SK-N-SH (cell line): ENCODE results near the gene AJM1. TPM values are rescaled to one million over a fixed set of nuclear protein-coding genes. Genes with fewer than 3 reads are reported as not detected.

Experiments
- CTCF ChIA-PET: fragments of 300-600, 350-600 bp; formaldehyde crosslinking; extraction: SDS; loops from one replicate; lab custom pipeline; 2021; lab: Yijun Ruan, JAX
- POLR2A ChIA-PET: fragments of 350-600 bp; sonication (Branson Sonifier 250); formaldehyde crosslinking; extraction: SDS; loops from one replicate; lab custom pipeline; 2020; ENCODE audit warnings: antibody characterized with exemption, inconsistent platforms; lab: Yijun Ruan, JAX
- DNase-seq: peaks from one replicate; pipeline ENCODE4 v3.0.0; 2012
- H2AFZ ChIP-seq: fragments of 200-600 bp; sonication (generic); 2 replicates; pipeline ENCODE4 v1.8.1; 2016; ENCODE audit warnings: antibody characterized with exemption, mild to moderate bottlenecking, low read depth
- H3F3A ChIP-seq: fragments of 200-600 bp; sonication (generic); replicated peaks from 2 replicates; pipeline ENCODE3; 2016; ENCODE audit warnings: antibody characterized with exemption, mild to moderate bottlenecking; ENCODE audit not compliant: insufficient read depth
- H3K27ac ChIP-seq, 2 experiments: fragments of 200-500 bp in 1 of 2; fragments of 200-600 bp in 1 of 2; sonication (Bioruptor generic) in 1 of 2; sonication (generic), shearing (Covaris generic) in 1 of 2; 2 replicates each; pipeline versions ENCODE4 v1.5.1 to v1.6.1; 2014 to 2016; ENCODE audit warnings: low read depth in 2 of 2, inconsistent platforms in 1 of 2, low read length in 1 of 2, mild to moderate bottlenecking in 1 of 2, mixed read lengths in 1 of 2
- H3K27me3 ChIP-seq: fragments of 200-600 bp; sonication (generic), shearing (Covaris generic); 2 replicates; pipeline ENCODE4 v1.6.1; 2016; ENCODE audit warnings: mixed run types; ENCODE audit not compliant: insufficient read depth
- H3K36me3 ChIP-seq, 2 experiments: fragments of 200-500 bp in 1 of 2; fragments of 200-600 bp in 1 of 2; sonication (Bioruptor generic) in 1 of 2; sonication (generic) in 1 of 2; replicated peaks in 1 of 2; 2 replicates each; pipeline versions ENCODE3 to v1.5.1; 2014 to 2016; ENCODE audit warnings: low read length in 1 of 2, mild to moderate bottlenecking in 1 of 2; ENCODE audit not compliant: insufficient read depth in 2 of 2, control insufficient read depth in 1 of 2
- H3K4me1 ChIP-seq, 2 experiments: fragments of 200-500 bp in 1 of 2; fragments of 200-600 bp in 1 of 2; sonication (Bioruptor generic) in 1 of 2; sonication (generic), shearing (Covaris generic) in 1 of 2; 2 replicates each; pipeline versions ENCODE4 v1.5.1 to v1.6.1; 2014 to 2016; ENCODE audit warnings: low read depth in 1 of 2, low read length in 1 of 2, mixed run types in 1 of 2; ENCODE audit not compliant: insufficient read depth in 2 of 2, control insufficient read depth in 1 of 2
- H3K4me2 ChIP-seq: fragments of 200-600 bp; sonication (generic), shearing (Covaris generic); 2 replicates; pipeline ENCODE4 v1.6.1; 2017; ENCODE audit warnings: mixed run types
- H3K4me3 ChIP-seq, 2 experiments: fragments of 200-500 bp in 1 of 2; fragments of 200-600 bp in 1 of 2; sonication (Bioruptor generic) in 1 of 2; sonication (generic), shearing (Covaris generic) in 1 of 2; 2 replicates each; pipeline versions ENCODE4 v1.5.1 to v1.8.1; 2014 to 2016; ENCODE audit warnings: low read depth in 2 of 2, inconsistent platforms in 1 of 2, low read length in 1 of 2, mild to moderate bottlenecking in 1 of 2, mixed read lengths in 1 of 2, moderate library complexity in 1 of 2
- H3K79me2 ChIP-seq: fragments of 200-600 bp; sonication (generic); 2 replicates; pipeline ENCODE4 v1.8.1; 2017; ENCODE audit warnings: mild to moderate bottlenecking; ENCODE audit not compliant: insufficient read depth
- H3K9ac ChIP-seq: fragments of 200-600 bp; sonication (generic); 2 replicates; pipeline ENCODE4 v1.6.1; 2017; ENCODE audit warnings: mixed run types
- H3K9me2 ChIP-seq: fragments of 200-600 bp; sonication (generic); 2 replicates; pipeline ENCODE4 v1.6.1; 2017; ENCODE audit warnings: mixed run types
- H3K9me3 ChIP-seq: fragments of 200-600 bp; sonication (generic); 2 replicates; pipeline ENCODE4 v1.6.1; 2017; ENCODE audit warnings: mixed run types, mild to moderate bottlenecking, moderate library complexity
- H4K20me1 ChIP-seq: fragments of 200-600 bp; sonication (generic); 2 replicates; pipeline ENCODE4 v1.6.1; 2017; ENCODE audit warnings: mild to moderate bottlenecking, mixed run types; ENCODE audit not compliant: insufficient read depth
- ELF1 ChIP-seq: IDR thresholded peaks from 2 replicates; pipeline ENCODE4 v1.4.0; 2012
- EP300 ChIP-seq, 2 experiments: IDR thresholded peaks; 2 replicates each; pipeline versions ENCODE4 v1.4.0 to v1.6.1; 2012; ENCODE audit warnings: borderline replicate concordance in 1 of 2, low read depth in 1 of 2, low read length in 1 of 2
- MXI1 ChIP-seq: IDR thresholded peaks from 2 replicates; pipeline ENCODE4 v1.6.1; 2012; ENCODE audit warnings: mild to moderate bottlenecking, low read depth, low read length, improper control_type of control experiment
- RCOR1 ChIP-seq: fragments of 150-350 bp; IDR thresholded peaks from 2 replicates; pipeline ENCODE4 v1.6.1; 2017; ENCODE audit warnings: antibody characterized with exemption, low read length
- SIN3A ChIP-seq: IDR thresholded peaks from 2 replicates; pipeline ENCODE4 v1.6.1; 2012; ENCODE audit warnings: low read depth, mild to moderate bottlenecking, low read length, moderate library complexity, borderline replicate concordance
- SMC3 ChIP-seq: IDR thresholded peaks from 2 replicates; pipeline ENCODE4 v1.6.1; 2012; ENCODE audit warnings: low read depth, low read length, improper control_type of control experiment
- TAF1 ChIP-seq: IDR thresholded peaks from 2 replicates; pipeline ENCODE4 v1.6.1; 2012; ENCODE audit warnings: low read depth, mild to moderate bottlenecking, low read length, moderate library complexity, borderline replicate concordance
- TEAD4 ChIP-seq: IDR thresholded peaks from 2 replicates; pipeline ENCODE4 v1.4.0; 2012; ENCODE audit warnings: mild to moderate bottlenecking, borderline replicate concordance; ENCODE audit not compliant: insufficient read depth
- WGBS: methylation state at CpG from one replicate; pipeline ENCODE4 v1.1.6; 2017; ENCODE audit warnings: low lambda C conversion rate; 5-methylcytosine and 5-hydroxymethylcytosine counted together
- polyA plus RNA-seq, 3 experiments: library from polyadenylated mRNA; depleted of rRNA; stranded (reverse); fragments of >200 nt; gene quantifications; 2 replicates each; pipeline ENCODE4 v1.2.3, GENCODE V29; 2012
- TF ChIP-seq, protein P1 (sequence below): fragments of 200-600 bp; sonication (generic); IDR thresholded peaks from 2 replicates; pipeline ENCODE4 v1.6.1; 2017; ENCODE audit warnings: antibody characterized with exemption, mild to moderate bottlenecking, moderate library complexity

AJM1 gene
- polyA plus RNA-seq, 1 of the 3 experiments (the other 2 are of a cell fraction): 2.4 TPM

DNA sequence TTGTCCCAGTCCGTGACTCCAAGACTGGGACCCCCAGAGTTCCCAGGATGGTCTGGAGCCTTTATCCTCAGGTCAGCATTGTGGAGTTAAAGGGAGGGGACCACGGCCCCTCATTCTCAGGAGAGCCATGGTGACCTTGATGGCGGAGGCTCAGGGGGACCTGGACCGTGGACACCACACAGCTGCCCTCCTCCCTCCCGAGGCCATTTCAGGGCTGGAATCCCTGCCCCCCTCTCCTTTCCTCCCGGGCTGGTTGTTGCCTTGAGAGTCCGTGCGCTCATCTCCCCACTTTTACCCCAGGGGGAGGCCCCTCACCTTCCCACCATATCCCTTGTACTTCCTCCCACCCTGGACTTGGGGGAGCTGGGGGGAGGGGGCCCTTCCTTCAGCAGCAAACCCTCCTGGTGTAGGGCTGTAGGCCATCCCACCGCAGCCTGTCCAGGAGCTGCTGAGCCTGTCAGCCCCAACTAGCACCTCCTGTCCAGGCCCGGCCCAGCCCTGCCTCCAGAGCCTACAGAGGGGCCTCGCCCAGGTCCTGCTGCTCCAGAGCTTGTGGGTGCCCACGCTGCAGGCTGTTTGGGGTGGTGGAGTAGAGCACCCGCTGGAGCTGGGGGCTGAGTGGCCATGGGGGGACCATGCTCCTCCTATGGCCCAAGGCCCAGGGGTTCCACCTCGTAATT lies 14.3 kb upstream of the AJM1 start:
- Histone ChIP-seq H3F3A (no peaks in the 10 kb centered on the region), H3K27me3 (no peaks in the 10 kb centered on the region), H3K9ac (no peak overlapping the region), H3K27ac (no peak overlapping the region), H3K9me2 (no peaks in the 10 kb centered on the region), H3K9me3 (no peaks in the 10 kb centered on the region), H4K20me1 (no peaks in the 10 kb centered on the region), H3K4me1 (no peaks in the 10 kb centered on the region), H2AFZ (no peak overlapping the region), H3K79me2 (no peaks in the 10 kb centered on the region), H3K4me3 (no peak overlapping the region), H3K36me3 (peaks cover 7 to 80% of the 10 kb centered on the region in 2 experiments), H3K4me2 (no peak overlapping the region)
- CTCF ChIA-PET: interaction anchor here (1.1 to 1.5 kb wide), 3 partner anchors 8 to 18 kb away, joined by 3 to 4 read pairs (median 3); no protein-coding TSS in a partner anchor
- POLR2A ChIA-PET: interaction anchor here (1.8 kb wide), 1 partner anchor 14 kb away, joined by 4 read pairs; the partner anchor contains the start of gene AJM1
- TF ChIP-seq SMC3 (no peak), TEAD4 (no peak), ELF1 (no peak), SIN3A (no peak)
- TF ChIP-seq, protein P1, sequence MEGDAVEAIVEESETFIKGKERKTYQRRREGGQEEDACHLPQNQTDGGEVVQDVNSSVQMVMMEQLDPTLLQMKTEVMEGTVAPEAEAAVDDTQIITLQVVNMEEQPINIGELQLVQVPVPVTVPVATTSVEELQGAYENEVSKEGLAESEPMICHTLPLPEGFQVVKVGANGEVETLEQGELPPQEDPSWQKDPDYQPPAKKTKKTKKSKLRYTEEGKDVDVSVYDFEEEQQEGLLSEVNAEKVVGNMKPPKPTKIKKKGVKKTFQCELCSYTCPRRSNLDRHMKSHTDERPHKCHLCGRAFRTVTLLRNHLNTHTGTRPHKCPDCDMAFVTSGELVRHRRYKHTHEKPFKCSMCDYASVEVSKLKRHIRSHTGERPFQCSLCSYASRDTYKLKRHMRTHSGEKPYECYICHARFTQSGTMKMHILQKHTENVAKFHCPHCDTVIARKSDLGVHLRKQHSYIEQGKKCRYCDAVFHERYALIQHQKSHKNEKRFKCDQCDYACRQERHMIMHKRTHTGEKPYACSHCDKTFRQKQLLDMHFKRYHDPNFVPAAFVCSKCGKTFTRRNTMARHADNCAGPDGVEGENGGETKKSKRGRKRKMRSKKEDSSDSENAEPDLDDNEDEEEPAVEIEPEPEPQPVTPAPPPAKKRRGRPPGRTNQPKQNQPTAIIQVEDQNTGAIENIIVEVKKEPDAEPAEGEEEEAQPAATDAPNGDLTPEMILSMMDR: no peak
- 96% methylated on average over 13 of the region's 14 CpGs for WGBS
- DNase-seq: no peak

DNA sequence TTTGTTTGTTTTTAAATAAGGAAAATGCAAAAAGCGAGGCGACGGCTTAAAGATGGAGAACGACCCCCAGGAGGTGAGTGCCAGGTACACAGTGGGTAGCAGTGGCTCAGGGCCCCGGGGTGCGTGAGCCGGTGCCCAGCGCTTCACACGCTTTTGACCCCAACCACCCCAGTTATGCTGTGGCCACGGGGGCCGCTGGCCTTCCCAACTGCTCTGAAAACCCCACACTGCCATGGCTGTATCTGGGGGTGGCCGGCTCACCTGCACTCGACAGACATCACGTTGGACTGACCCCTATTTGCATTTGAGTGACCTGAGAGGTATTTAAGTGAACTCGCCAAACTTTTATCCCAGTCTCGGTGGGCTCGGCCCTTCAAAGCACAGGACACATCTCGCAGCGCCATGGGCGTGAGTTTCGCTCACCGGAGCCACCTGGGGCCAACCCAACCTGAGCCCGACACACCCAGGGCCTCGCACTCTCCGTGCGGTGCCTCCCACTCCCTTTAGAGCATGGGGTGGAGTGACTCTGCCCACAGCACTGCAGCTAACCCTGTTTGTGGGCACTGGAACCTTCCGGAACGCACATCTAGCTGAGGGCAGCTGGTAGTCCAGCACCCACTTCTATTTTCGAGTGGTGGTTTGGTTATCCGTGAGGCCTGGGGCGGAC lies 13.7 kb upstream of the AJM1 start:
- POLR2A ChIA-PET: interaction anchor here (1.8 kb wide), 1 partner anchor 14 kb away, joined by 4 read pairs; the partner anchor contains the start of gene AJM1
- Histone ChIP-seq H2AFZ (no peak overlapping the region), H3K36me3 (peaks cover 7 to 76% of the 10 kb centered on the region in 2 experiments), H3K27ac (no peak overlapping the region), H3K4me1 (no peaks in the 10 kb centered on the region), H3K9ac (no peak overlapping the region), H4K20me1 (no peaks in the 10 kb centered on the region), H3K27me3 (no peaks in the 10 kb centered on the region), H3F3A (no peaks in the 10 kb centered on the region), H3K9me2 (no peaks in the 10 kb centered on the region), H3K79me2 (no peaks in the 10 kb centered on the region), H3K4me3 (no peak overlapping the region), H3K9me3 (no peaks in the 10 kb centered on the region), H3K4me2 (no peak overlapping the region)
- TF ChIP-seq EP300 (IDR thresholded peaks at IDR 0.05; ENCODE audit: borderline replicate concordance in 1 of 2, low read depth in 1 of 2, low read length in 1 of 2): no peak
- WGBS: 96% methylated on average over 12 of the region's 31 CpGs
- no peak for DNase-seq
- CTCF ChIA-PET: interaction anchor here (0.7 to 5.7 kb wide), 4 partner anchors 8 to 16 kb away, joined by 3 to 36 read pairs (median 3); partner anchors contain the start of gene AJM1

DNA sequence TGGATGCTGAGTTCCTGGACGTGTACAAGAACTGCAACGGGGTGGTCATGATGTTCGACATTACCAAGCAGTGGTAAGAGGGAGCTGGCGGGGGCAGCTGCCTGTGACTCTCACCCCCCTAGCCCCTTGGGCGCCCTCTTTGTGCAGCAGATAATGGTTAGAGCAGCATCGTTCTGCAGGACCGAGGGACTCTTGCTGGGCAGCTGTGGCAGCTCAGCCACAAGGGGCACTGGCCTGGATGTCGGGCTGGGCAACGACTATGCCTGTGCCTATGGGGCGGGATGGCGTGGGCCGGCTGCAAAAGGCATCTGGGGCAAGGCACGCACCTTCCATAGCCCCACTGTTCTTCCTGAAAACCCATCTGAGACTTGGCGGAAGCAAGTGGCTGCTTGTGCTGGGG lies 12.9 kb upstream of the AJM1 start:
- H3K27me3 ChIP-seq: no peaks in the 10 kb centered on the region
- no peaks in the 10 kb centered on the region for H4K20me1 ChIP-seq
- no peaks in the 10 kb centered on the region for H3K9me3 ChIP-seq
- DNase-seq: no peak
- no peak overlapping the region for H3K27ac ChIP-seq
- peaks cover 8 to 77% of the 10 kb centered on the region in 2 experiments for H3K36me3 ChIP-seq
- H3K9me2 ChIP-seq: no peaks in the 10 kb centered on the region
- H3K79me2 ChIP-seq: no peaks in the 10 kb centered on the region
- TF ChIP-seq RCOR1 (no peak), TEAD4 (no peak), MXI1 (no peak), TAF1 (no peak)
- no peaks in the 10 kb centered on the region for H3K4me1 ChIP-seq
- H3K4me3 ChIP-seq: no peak overlapping the region
- no peak overlapping the region for H2AFZ ChIP-seq
- 95% methylated on average over 6 of the region's 14 CpGs for WGBS
- ChIA-PET CTCF (interaction anchor here (0.7 to 5.7 kb wide), 2 partner anchors 8 to 13 kb away, joined by 3 to 36 read pairs; partner anchors contain the start of gene AJM1), POLR2A (interaction anchor here (0.6 to 1.8 kb wide), 3 partner anchors 11 to 304 kb away, joined by 3 to 6 read pairs (median 4); partner anchors contain the start of gene AJM1)
- no peak overlapping the region for H3K4me2 ChIP-seq
- no peaks in the 10 kb centered on the region for H3F3A ChIP-seq
- H3K9ac ChIP-seq: no peak overlapping the region
